K562 (cell line): ENCODE data around the gene TFCP2. TPM values are rescaled to one million over a fixed set of nuclear protein-coding genes. Genes with fewer than 3 reads are reported as not detected.

Experiments
- ATAC-seq: fragments of 200-7000 bp; cut with Tn5 transposase; 3 replicates; pipeline ENCODE4 v1.9.1; 2020; ENCODE audit warnings: moderate library complexity
- BruUV-seq: library from RNA; stranded (reverse); fragments of 400-500 nt; replicated peaks from 2 replicates; lab custom pipeline; 2021; lab: Mats Ljungman, UMichigan
- CTCF ChIA-PET: fragments of 300-600 bp; formaldehyde crosslinking; extraction: SDS; loops from one replicate; lab custom pipeline; 2021; ENCODE audit warnings: low intra/inter-chr PET ratio; lab: Yijun Ruan, JAX
- POLR2A ChIA-PET: fragments of 300-600, 350-650 bp; sonication (Branson Sonifier 250); formaldehyde crosslinking; extraction: SDS; loops from one replicate; lab custom pipeline; 2021; ENCODE audit warnings: antibody characterized with exemption, inconsistent platforms; lab: Yijun Ruan, JAX
- DNase-seq, 4 experiments: peaks; one replicate each; pipeline versions ENCODE4 v3.0.0 to v3.0.0-alpha.2; 2011 to 2018; ENCODE audit warnings: low spot score in 3 of 4, mixed read lengths in 3 of 4; ENCODE audit errors: extremely low read depth in 1 of 4
- FAIRE-seq: peaks from 2 replicates; lab custom pipeline; 2011; peaks lifted over from hg19 to GRCh38; lab: Jason Lieb, UNC
- H2AFZ ChIP-seq: 2 replicates; pipeline ENCODE4 v1.6.0; 2011; ENCODE audit warnings: low read depth, low read length, control low read depth, inconsistent platforms
- H3K27ac ChIP-seq: fragments of 200-600 bp; 3 replicates; pipeline ENCODE4 v1.8.0; 2011; ENCODE audit warnings: low read depth, mild to moderate bottlenecking, control low read depth, inconsistent platforms, low read length, moderate library complexity, mixed read lengths; ENCODE audit errors: extremely low read depth
- H3K27me3 ChIP-seq, 2 experiments: fragments of 300-600 bp in 1 of 2; 2 replicates in 1 of 2; 3 replicates in 1 of 2; pipeline versions ENCODE4 v1.6.0 to v1.8.0; 2011; ENCODE audit warnings: inconsistent platforms in 2 of 2, low read length in 2 of 2, mild to moderate bottlenecking in 1 of 2, mixed read lengths in 1 of 2, moderate library complexity in 1 of 2; ENCODE audit not compliant: control insufficient read depth in 2 of 2, insufficient read depth in 2 of 2
- H3K36me3 ChIP-seq: fragments of 300-600 bp; 3 replicates; pipeline ENCODE4 v1.8.0; 2011; ENCODE audit warnings: mild to moderate bottlenecking, low read length, inconsistent platforms; ENCODE audit not compliant: control insufficient read depth, insufficient read depth
- H3K4me1 ChIP-seq, 2 experiments: fragments of 200-600 bp in 1 of 2; replicated peaks in 1 of 2; 2 replicates in 1 of 2; 3 replicates in 1 of 2; pipeline versions ENCODE4 v1.5.1 to v1.8.0; 2011; ENCODE audit warnings: inconsistent platforms in 2 of 2, low read length in 2 of 2, mild to moderate bottlenecking in 1 of 2, mixed read lengths in 1 of 2, moderate library complexity in 1 of 2; ENCODE audit not compliant: control insufficient read depth in 2 of 2, insufficient read depth in 2 of 2
- H3K4me2 ChIP-seq: 2 replicates; pipeline ENCODE4 v1.6.1; 2011; ENCODE audit warnings: low read length, control low read depth, inconsistent platforms, mixed read lengths; ENCODE audit not compliant: insufficient read depth
- H3K4me3 ChIP-seq: fragments of 200-600 bp; sonication (generic), shearing (Covaris generic); 2 replicates; pipeline ENCODE4 v1.5.1; 2016; ENCODE audit warnings: control low read depth, inconsistent platforms
- H3K79me2 ChIP-seq: fragments of 200-600 bp; 3 replicates; pipeline ENCODE4 v1.8.0; 2011; ENCODE audit warnings: low read length, inconsistent platforms; ENCODE audit not compliant: control insufficient read depth, insufficient read depth
- H3K9ac ChIP-seq, 2 experiments: 2 replicates each; pipeline versions ENCODE4 v1.6.0 to v1.6.1; 2011; ENCODE audit warnings: low read depth in 2 of 2, low read length in 2 of 2, control low read depth in 1 of 2, inconsistent platforms in 1 of 2, mild to moderate bottlenecking in 1 of 2, mixed read lengths in 1 of 2; ENCODE audit not compliant: insufficient read depth in 1 of 2
- H3K9me1 ChIP-seq: one replicate; pipeline ENCODE4 v1.6.0; 2011; ENCODE audit warnings: inconsistent platforms, mild to moderate bottlenecking, low read length, moderate library complexity; ENCODE audit not compliant: control insufficient read depth, insufficient read depth
- H3K9me3 ChIP-seq: replicated peaks from 2 replicates; pipeline ENCODE4 v1.5.1; 2011; ENCODE audit warnings: low read depth, low read length, inconsistent platforms; ENCODE audit not compliant: control insufficient read depth, insufficient read depth
- H4K20me1 ChIP-seq: replicated peaks from 2 replicates; pipeline ENCODE4 v1.6.1; 2011; ENCODE audit warnings: low read length, inconsistent platforms, mixed read lengths; ENCODE audit not compliant: control insufficient read depth, insufficient read depth
- DNMT1 ChIP-seq: fragments of 450-650 bp; IDR thresholded peaks from 2 replicates; pipeline ENCODE4 v1.6.1; 2016; ENCODE audit warnings: antibody characterized with exemption, mild to moderate bottlenecking
- EHMT2 ChIP-seq: fragments of 450-650 bp; IDR thresholded peaks from 2 replicates; pipeline ENCODE4 v1.6.1; 2018; ENCODE audit warnings: antibody characterized with exemption
- HDGF ChIP-seq: fragments of 450-650 bp; IDR thresholded peaks from 2 replicates; pipeline ENCODE4 v1.6.1; 2016
- HINFP ChIP-seq: fragments of 450-650 bp; conservative IDR thresholded peaks from 2 replicates; pipeline ENCODE4 v1.6.1; 2016; ENCODE audit warnings: missing genetic modification characterization, low read depth, mild to moderate bottlenecking, control low read depth, missing compliant biosample characterization
- MEIS2 ChIP-seq: fragments of 450-650 bp; IDR thresholded peaks from 2 replicates; pipeline ENCODE4 v1.6.1; 2014; ENCODE audit warnings: mild to moderate bottlenecking; ENCODE audit not compliant: partially characterized antibody
- NCOR1 ChIP-seq: fragments of 450-650 bp; IDR thresholded peaks from 2 replicates; pipeline ENCODE4 v1.6.1; 2016; ENCODE audit warnings: mild to moderate bottlenecking, moderate library complexity
- PHF8 ChIP-seq: fragments of 200-600 bp; sonication (generic); IDR thresholded peaks from 2 replicates; pipeline ENCODE4 v1.6.1; 2012; ENCODE audit warnings: mixed run types, mild to moderate bottlenecking, inconsistent platforms, low read length, moderate library complexity, borderline replicate concordance
- PML ChIP-seq: IDR thresholded peaks from 2 replicates; pipeline ENCODE4 v1.6.1; 2012; ENCODE audit warnings: low read length, inconsistent platforms
- RFX5 ChIP-seq: IDR thresholded peaks from 2 replicates; pipeline ENCODE4 v1.6.1; 2011; ENCODE audit warnings: low read depth, mild to moderate bottlenecking, improper control_type of control experiment, low read length
- SMARCB1 ChIP-seq: IDR thresholded peaks from 2 replicates; pipeline ENCODE4 v1.6.1; 2011; ENCODE audit warnings: improper control_type of control experiment, low read depth; ENCODE audit not compliant: insufficient read length
- SP2 ChIP-seq: IDR thresholded peaks from 2 replicates; pipeline ENCODE4 v1.6.1; 2011; ENCODE audit warnings: mild to moderate bottlenecking, low read depth, low read length, moderate library complexity; ENCODE audit not compliant: poor library complexity, severe bottlenecking; ENCODE audit errors: extremely low read depth
- TEAD2 ChIP-seq: fragments of 450-650 bp; IDR thresholded peaks from 2 replicates; pipeline ENCODE4 v1.6.1; 2016; ENCODE audit warnings: missing genetic modification characterization, control low read depth, missing compliant biosample characterization
- THRA ChIP-seq: fragments of 450-650 bp; IDR thresholded peaks from 2 replicates; pipeline ENCODE4 v1.6.1; 2017; ENCODE audit warnings: mild to moderate bottlenecking, moderate library complexity
- ZKSCAN8 ChIP-seq: fragments of 200-800 bp; sonication (Bioruptor generic); IDR thresholded peaks from 2 replicates; pipeline ENCODE4 v1.6.1; 2016; ENCODE audit warnings: missing genetic modification characterization, missing compliant biosample characterization
- ZNF324 ChIP-seq: fragments of 250-450 bp; sonication (Bioruptor Pico); IDR thresholded peaks from 2 replicates; pipeline ENCODE4 v1.4.0; 2020; ENCODE audit warnings: mild to moderate bottlenecking
- ZNF644 ChIP-seq: fragments of 200-800 bp; sonication (Bioruptor generic); IDR thresholded peaks from 2 replicates; pipeline ENCODE4 v1.6.1; 2016; ENCODE audit warnings: low read depth, missing genetic modification characterization, missing compliant biosample characterization
- ZNF785 ChIP-seq: fragments of 250-450 bp; sonication (Bioruptor Pico); IDR thresholded peaks from 2 replicates; pipeline ENCODE4 v1.4.0; 2020; ENCODE audit warnings: mild to moderate bottlenecking
- WGBS: fragments of 100-300 bp; shearing (Covaris generic); methylation state at CpG from one replicate; pipeline ENCODE4 v1.1.6; 2016; ENCODE audit warnings: low coverage, mixed read lengths; ENCODE audit not compliant: insufficient coverage; ENCODE audit errors: missing lambda C conversion rate; 5-methylcytosine and 5-hydroxymethylcytosine counted together
- in situ Hi-C: fragments of 300-500 bp; cut with MboI; formaldehyde crosslinking; loops from 4 replicates; pipeline ENCODE4 v1.15.0; 2018; ENCODE audit warnings: inconsistent platforms, mixed read lengths
- intact Hi-C: fragments of 100-400 bp; cut with micrococcal nuclease; formaldehyde crosslinking; loops from 2 replicates; pipeline ENCODE4 v1.14.2; 2022
- polyA plus RNA-seq, 8 experiments: library from polyadenylated mRNA; depleted of rRNA in 4 of 8; stranded (reverse) in 5 of 8; unstranded in 3 of 8; fragments of >200 nt; fragmentation: Nextera tagmentation in 2 of 8; fragmentation: Illumina TruSeq in 1 of 8; extraction: Ambion mirVana in 2 of 8; extraction: Trizol in 1 of 8; gene quantifications; 2 replicates each; pipeline versions ENCODE4 v1.2.1 to v1.2.3, GENCODE V29; 2011 to 2014; ENCODE audit warnings: inconsistent platforms in 1 of 8, missing spikeins in 1 of 8
- total RNA-seq, 7 experiments: library from RNA; depleted of rRNA in 6 of 7; stranded (reverse); fragments of >200 nt in 6 of 7; fragmentation: Illumina TruSeq in 2 of 7; extraction: Trizol in 2 of 7; gene quantifications; 2 replicates each; pipeline versions ENCODE4 v1.2.1 to v1.2.3, GENCODE V29; 2011 to 2021; ENCODE audit warnings: low replicate concordance in 1 of 7

Gene TFCP2
- total and polyA plus RNA-seq, 9 of the 15 experiments (the other 6 are each of a cell fraction or from before 2014, with no cell fraction given) = 8.0 to 38.9 (median 19.3) TPM

- DNase-seq = no peak
- no peak overlapping the region for H3K9ac ChIP-seq
- H3K4me1 ChIP-seq = no peaks in the 10 kb centered on the region
- H3K27me3 ChIP-seq = no peaks in the 10 kb centered on the region
- no peaks in the 10 kb centered on the region for H3K79me2 ChIP-seq
- H2AFZ ChIP-seq = no peak overlapping the region
- H3K4me2 ChIP-seq = no peak overlapping the region
- in situ Hi-C loops = no loop called here
- POLR2A ChIA-PET = no interaction called here
- TF ChIP-seq ZKSCAN8 (CRISPR knock-in tag) (no peak), TEAD2 (tag) (no peak), NCOR1 (no peak), MEIS2 (peak; percentile 20)
- FAIRE-seq = no peak
- H3K9me3 ChIP-seq = no peaks in the 10 kb centered on the region
- H3K4me3 ChIP-seq = no peak overlapping the region
- peaks cover 33% of the 10 kb centered on the region; the same call in 1 of the 3 replicates for H3K36me3 ChIP-seq
- no peaks in the 10 kb centered on the region for H4K20me1 ChIP-seq
- CTCF ChIA-PET = no interaction called here
- no TSS peak for BruUV-seq
- ATAC-seq = no peak
- WGBS = 74% methylated on average over 3 of the region's 3 CpGs
- no peaks in the 10 kb centered on the region for H3K9me1 ChIP-seq
- intact Hi-C loops = no loop called here
- H3K27ac ChIP-seq = no peak overlapping the region
These were observed 54.2 kb downstream of the TFCP2 start for GRCh38 chr12:51118706-51119105.

- Histone ChIP-seq H3K9me3 (no peaks in the 10 kb centered on the region), H3K4me2 (no peak overlapping the region), H3K27ac (no peak overlapping the region), H3K4me1 (no peaks in the 10 kb centered on the region), H3K79me2 (no peaks in the 10 kb centered on the region), H3K9ac (no peak overlapping the region), H3K36me3 (peaks cover 51% of the 10 kb centered on the region; the same call in 2 of the 3 replicates), H3K4me3 (no peak overlapping the region), H4K20me1 (no peaks in the 10 kb centered on the region), H3K9me1 (no peaks in the 10 kb centered on the region), H2AFZ (no peak overlapping the region), H3K27me3 (no peaks in the 10 kb centered on the region)
- POLR2A ChIA-PET = no interaction called here
- no TSS peak for BruUV-seq
- in situ Hi-C loops = no loop called here
- intact Hi-C loops = no loop called here
- FAIRE-seq (no peak), ATAC-seq (no peak), DNase-seq (no peak)
- CTCF ChIA-PET = no interaction called here
- no peak for TF ChIP-seq SP2
- no peak for TF ChIP-seq EHMT2
- no peak for TF ChIP-seq ZNF644 (tag)
- TF ChIP-seq ZNF324 (CRISPR knock-in tag) = no peak
- TF ChIP-seq DNMT1 = no peak
- TF ChIP-seq SMARCB1 = no peak
- no peak for TF ChIP-seq PHF8
- TF ChIP-seq PML = no peak
- TF ChIP-seq THRA = no peak
- TF ChIP-seq RFX5 = no peak
- TF ChIP-seq ZNF785 = no peak
- no peak for TF ChIP-seq HDGF
- TF ChIP-seq HINFP = no peak
These were observed 57.4 kb downstream of the TFCP2 start for GRCh38 chr12:51115533-51115932.
